ENCODE measurements around the gene GPR141. TPM values are rescaled to one million over a fixed set of nuclear protein-coding genes. Genes with fewer than 3 reads are reported as not detected.

The GPR141 gene
- total and polyA plus RNA-seq, 2 donors (not counting 3 experiments of a cell fraction or from before 2014, with no cell fraction given), result not detected

- H3K9me1 ChIP-seq (replicated peaks; ENCODE audit: control insufficient read depth, extremely low read depth, insufficient read depth, low read length), result no peaks in the 10 kb centered on the region
- intact Hi-C loops (cut with micrococcal nuclease), result no loop called here
- FAIRE-seq (no peak), DNase-seq (ENCODE audit: low read depth, low spot score) (no peak)
- no peaks in the 10 kb centered on the region for H3K4me1 ChIP-seq (ENCODE audit: control insufficient read depth, extremely low read depth, insufficient read depth, low read length)
- no peaks in the 10 kb centered on the region for H4K20me1 ChIP-seq (replicated peaks; ENCODE audit: control insufficient read depth, extremely low read depth, insufficient read depth, low read length)
- H3K9me3 ChIP-seq (replicated peaks; ENCODE audit: control insufficient read depth, insufficient read depth, low read length), result no peaks in the 10 kb centered on the region
- no peak overlapping the region for H3K4me3 ChIP-seq (replicated peaks in 1 of 3; ENCODE audit: insufficient read depth in 1 of 3, low read depth in 1 of 3, low read length in 3 of 3)
- no peak overlapping the region for H2AFZ ChIP-seq (ENCODE audit: low read depth, low read length)
- no peak overlapping the region for H3K27ac ChIP-seq (ENCODE audit: insufficient read depth, low read depth, low read length)
- no peak overlapping the region for H3K4me2 ChIP-seq (ENCODE audit: insufficient read depth, low read length)
- no peaks in the 10 kb centered on the region for H3K27me3 ChIP-seq (ENCODE audit: control insufficient read depth in 2 of 2, insufficient read depth in 2 of 2, low read length in 2 of 2)
- TF ChIP-seq CTCF (IDR thresholded peaks at IDR 0.05; ENCODE audit: extremely low read depth in 1 of 2, insufficient read depth in 1 of 2, low read depth in 1 of 2, low read length in 2 of 2) (no peak), FOS (IDR thresholded peaks at IDR 0.05; ENCODE audit: borderline replicate concordance, insufficient read depth, low read length) (no peak), JUN (IDR thresholded peaks at IDR 0.05; ENCODE audit: borderline replicate concordance, insufficient read depth, insufficient read length, low read depth) (no peak), GATA2 (IDR thresholded peaks at IDR 0.05; ENCODE audit: insufficient read depth, insufficient read length, low read depth, low read length) (no peak), EZH2 (IDR thresholded peaks at IDR 0.05; ENCODE audit: borderline replicate concordance, low read depth, low read length, severe bottlenecking) (no peak), MAX (IDR thresholded peaks at IDR 0.05; ENCODE audit: insufficient read depth, insufficient read length) (no peak), MYC (IDR thresholded peaks at IDR 0.05; ENCODE audit: low read depth, low read length) (no peak), POLR2A (IDR thresholded peaks at IDR 0.05; ENCODE audit: low read depth, low read length) (no peak), POLR2AphosphoS5 (IDR thresholded peaks at IDR 0.05; ENCODE audit: insufficient read depth, low read depth, low read length) (no peak)
- H3K9ac ChIP-seq (replicated peaks; ENCODE audit: extremely low read depth, insufficient read depth, low read length), result no peak overlapping the region
- POLR2A ChIA-PET, result no interaction called here
- CTCF ChIA-PET, result no interaction called here
- H3K36me3 ChIP-seq (ENCODE audit: control insufficient read depth in 2 of 2, extremely low read depth in 1 of 2, insufficient read depth in 2 of 2, low read length in 2 of 2), result no peaks in the 10 kb centered on the region
- H3K79me2 ChIP-seq (ENCODE audit: control insufficient read depth, insufficient read depth, low read length), result no peaks in the 10 kb centered on the region
- BruUV-seq (replicated peaks), result no TSS peak
- dilution Hi-C loops (cut with MboI; ENCODE audit: extremely low pct_ligation_motif_present, low sequenced_read_pairs), result no loop called here
These were observed 1.4 kb downstream of the GPR141 start for GRCh38 chr7:37684927-37685326.
